K562 (cell line): ENCODE measurements around the gene KIF25. TPM values are rescaled to one million over a fixed set of nuclear protein-coding genes. Genes with fewer than 3 reads are reported as not detected.

ENCODE experiments used
- ATAC-seq: fragments of 200-7000 bp; cut with Tn5 transposase; 3 replicates; pipeline ENCODE4 v1.9.1; 2020; ENCODE audit warnings: moderate library complexity
- BruUV-seq: library from RNA; stranded (reverse); fragments of 400-500 nt; replicated peaks from 2 replicates; lab custom pipeline; 2021; lab: Mats Ljungman, UMichigan
- CTCF ChIA-PET: fragments of 300-600 bp; formaldehyde crosslinking; extraction: SDS; loops from one replicate; lab custom pipeline; 2021; ENCODE audit warnings: low intra/inter-chr PET ratio; lab: Yijun Ruan, JAX
- POLR2A ChIA-PET: fragments of 300-600, 350-650 bp; sonication (Branson Sonifier 250); formaldehyde crosslinking; extraction: SDS; loops from one replicate; lab custom pipeline; 2021; ENCODE audit warnings: antibody characterized with exemption, inconsistent platforms; lab: Yijun Ruan, JAX
- DNase-seq, 4 experiments: peaks; one replicate each; pipeline versions ENCODE4 v3.0.0 to v3.0.0-alpha.2; 2011 to 2018; ENCODE audit warnings: low spot score in 3 of 4, mixed read lengths in 3 of 4; ENCODE audit errors: extremely low read depth in 1 of 4
- FAIRE-seq: peaks from 2 replicates; lab custom pipeline; 2011; peaks lifted over from hg19 to GRCh38; lab: Jason Lieb, UNC
- H2AFZ ChIP-seq: 2 replicates; pipeline ENCODE4 v1.6.0; 2011; ENCODE audit warnings: low read depth, low read length, control low read depth, inconsistent platforms
- H3K27ac ChIP-seq: fragments of 200-600 bp; 3 replicates; pipeline ENCODE4 v1.8.0; 2011; ENCODE audit warnings: low read depth, mild to moderate bottlenecking, control low read depth, inconsistent platforms, low read length, moderate library complexity, mixed read lengths; ENCODE audit errors: extremely low read depth
- H3K27me3 ChIP-seq, 2 experiments: fragments of 300-600 bp in 1 of 2; 2 replicates in 1 of 2; 3 replicates in 1 of 2; pipeline versions ENCODE4 v1.6.0 to v1.8.0; 2011; ENCODE audit warnings: inconsistent platforms in 2 of 2, low read length in 2 of 2, mild to moderate bottlenecking in 1 of 2, mixed read lengths in 1 of 2, moderate library complexity in 1 of 2; ENCODE audit not compliant: control insufficient read depth in 2 of 2, insufficient read depth in 2 of 2
- H3K36me3 ChIP-seq: fragments of 300-600 bp; 3 replicates; pipeline ENCODE4 v1.8.0; 2011; ENCODE audit warnings: mild to moderate bottlenecking, low read length, inconsistent platforms; ENCODE audit not compliant: control insufficient read depth, insufficient read depth
- H3K4me1 ChIP-seq, 2 experiments: fragments of 200-600 bp in 1 of 2; replicated peaks in 1 of 2; 2 replicates in 1 of 2; 3 replicates in 1 of 2; pipeline versions ENCODE4 v1.5.1 to v1.8.0; 2011; ENCODE audit warnings: inconsistent platforms in 2 of 2, low read length in 2 of 2, mild to moderate bottlenecking in 1 of 2, mixed read lengths in 1 of 2, moderate library complexity in 1 of 2; ENCODE audit not compliant: control insufficient read depth in 2 of 2, insufficient read depth in 2 of 2
- H3K4me2 ChIP-seq: 2 replicates; pipeline ENCODE4 v1.6.1; 2011; ENCODE audit warnings: low read length, control low read depth, inconsistent platforms, mixed read lengths; ENCODE audit not compliant: insufficient read depth
- H3K4me3 ChIP-seq: fragments of 200-600 bp; sonication (generic), shearing (Covaris generic); 2 replicates; pipeline ENCODE4 v1.5.1; 2016; ENCODE audit warnings: control low read depth, inconsistent platforms
- H3K79me2 ChIP-seq: fragments of 200-600 bp; 3 replicates; pipeline ENCODE4 v1.8.0; 2011; ENCODE audit warnings: low read length, inconsistent platforms; ENCODE audit not compliant: control insufficient read depth, insufficient read depth
- H3K9ac ChIP-seq, 2 experiments: 2 replicates each; pipeline versions ENCODE4 v1.6.0 to v1.6.1; 2011; ENCODE audit warnings: low read depth in 2 of 2, low read length in 2 of 2, control low read depth in 1 of 2, inconsistent platforms in 1 of 2, mild to moderate bottlenecking in 1 of 2, mixed read lengths in 1 of 2; ENCODE audit not compliant: insufficient read depth in 1 of 2
- H3K9me1 ChIP-seq: one replicate; pipeline ENCODE4 v1.6.0; 2011; ENCODE audit warnings: inconsistent platforms, mild to moderate bottlenecking, low read length, moderate library complexity; ENCODE audit not compliant: control insufficient read depth, insufficient read depth
- H3K9me3 ChIP-seq: replicated peaks from 2 replicates; pipeline ENCODE4 v1.5.1; 2011; ENCODE audit warnings: low read depth, low read length, inconsistent platforms; ENCODE audit not compliant: control insufficient read depth, insufficient read depth
- H4K20me1 ChIP-seq: replicated peaks from 2 replicates; pipeline ENCODE4 v1.6.1; 2011; ENCODE audit warnings: low read length, inconsistent platforms, mixed read lengths; ENCODE audit not compliant: control insufficient read depth, insufficient read depth
- CHCHD3 ChIP-seq: fragments of 250-450 bp; sonication (Bioruptor Pico); IDR thresholded peaks from 2 replicates; pipeline ENCODE4 v2.1.2; 2022; ENCODE audit warnings: mild to moderate bottlenecking
- MIER1 ChIP-seq: fragments of 450-650 bp; IDR thresholded peaks from 2 replicates; pipeline ENCODE4 v1.6.1; 2016; ENCODE audit warnings: antibody characterized with exemption, mild to moderate bottlenecking, low read depth
- ZNF143 ChIP-seq: sonication (generic); formaldehyde crosslinking; IDR thresholded peaks from 2 replicates; pipeline ENCODE4 v1.9.0; 2022; ENCODE audit warnings: mild to moderate bottlenecking, missing genetic modification reagents
- ZNF551 ChIP-seq: fragments of 250-450 bp; sonication (Bioruptor Pico); IDR thresholded peaks from 2 replicates; pipeline ENCODE4 v1.5.0; 2021; ENCODE audit warnings: mild to moderate bottlenecking, moderate library complexity
- ZNF57 ChIP-seq: fragments of 450-650 bp; formaldehyde crosslinking; IDR thresholded peaks from 2 replicates; pipeline ENCODE4 v1.4.0; 2020; ENCODE audit warnings: mild to moderate bottlenecking, moderate library complexity
- WGBS: fragments of 100-300 bp; shearing (Covaris generic); methylation state at CpG from one replicate; pipeline ENCODE4 v1.1.6; 2016; ENCODE audit warnings: low coverage, mixed read lengths; ENCODE audit not compliant: insufficient coverage; ENCODE audit errors: missing lambda C conversion rate; 5-methylcytosine and 5-hydroxymethylcytosine counted together
- in situ Hi-C: fragments of 300-500 bp; cut with MboI; formaldehyde crosslinking; loops from 4 replicates; pipeline ENCODE4 v1.15.0; 2018; ENCODE audit warnings: inconsistent platforms, mixed read lengths
- intact Hi-C: fragments of 100-400 bp; cut with micrococcal nuclease; formaldehyde crosslinking; loops from 2 replicates; pipeline ENCODE4 v1.14.2; 2022
- polyA plus RNA-seq, 8 experiments: library from polyadenylated mRNA; depleted of rRNA in 4 of 8; stranded (reverse) in 5 of 8; unstranded in 3 of 8; fragments of >200 nt; fragmentation: Nextera tagmentation in 2 of 8; fragmentation: Illumina TruSeq in 1 of 8; extraction: Ambion mirVana in 2 of 8; extraction: Trizol in 1 of 8; gene quantifications; 2 replicates each; pipeline versions ENCODE4 v1.2.1 to v1.2.3, GENCODE V29; 2011 to 2014; ENCODE audit warnings: inconsistent platforms in 1 of 8, missing spikeins in 1 of 8
- total RNA-seq, 7 experiments: library from RNA; depleted of rRNA in 6 of 7; stranded (reverse); fragments of >200 nt in 6 of 7; fragmentation: Illumina TruSeq in 2 of 7; extraction: Trizol in 2 of 7; gene quantifications; 2 replicates each; pipeline versions ENCODE4 v1.2.1 to v1.2.3, GENCODE V29; 2011 to 2021; ENCODE audit warnings: low replicate concordance in 1 of 7

Gene KIF25
- total and polyA plus RNA-seq, 9 of the 15 experiments (the other 6 are each of a cell fraction or from before 2014, with no cell fraction given), result 0.04 to 0.49 (median 0.23) TPM; not detected in 5

GRCh38 chr6:168089186-168090063, 92.0 kb downstream of the KIF25 start:
- no TSS peak for BruUV-seq
- CTCF ChIA-PET, result no interaction called here
- Histone ChIP-seq H3K4me3 (no peak overlapping the region), H3K36me3 (no peaks in the 10 kb centered on the region), H3K27me3 (peaks cover 63 to 94% of the 10 kb centered on the region in 2 experiments), H3K27ac (no peak overlapping the region), H4K20me1 (peaks cover 23% of the 10 kb centered on the region), H3K4me2 (no peak overlapping the region), H3K4me1 (peaks cover 0 to 8% of the 10 kb centered on the region in 2 experiments; a peak in 2 of 5 replicates), H3K9ac (peak overlapping the region in 1 of 2 experiments; percentile 17; a peak in 2 of 4 replicates), H3K9me1 (peaks cover 5% of the 10 kb centered on the region), H2AFZ (no peak overlapping the region), H3K79me2 (no peaks in the 10 kb centered on the region), H3K9me3 (no peaks in the 10 kb centered on the region)
- intact Hi-C loops (no loop called here), in situ Hi-C loops (no loop called here)
- DNase-seq, result no peak
- 1% methylated on average over 34 of the region's 34 CpGs for WGBS
- no peak for TF ChIP-seq ZNF143 (CRISPR knock-in tag)
- no peak for TF ChIP-seq MIER1
- no peak for TF ChIP-seq CHCHD3 (CRISPR knock-in tag)
- TF ChIP-seq ZNF551 (CRISPR knock-in tag), result no peak
- no peak for TF ChIP-seq ZNF57
- no peak for ATAC-seq
- POLR2A ChIA-PET, result interaction anchor here (0.5 to 1.2 kb wide), 4 partner anchors 10 to 579 kb away, joined by 3 to 4 read pairs (median 4); no protein-coding TSS in a partner anchor
- no peak for FAIRE-seq
